IPS-18a (cell line): Measurements from ENCODE around the gene TUBGCP6.

Source experiments
- H3K27ac ChIP-seq: one replicate; pipeline ENCODE4 v1.5.1; 2013; ENCODE audit warnings: low read length
- H3K27me3 ChIP-seq: one replicate; pipeline ENCODE4 v1.6.1; 2013; ENCODE audit warnings: mild to moderate bottlenecking, low read length; ENCODE audit not compliant: control insufficient read depth, insufficient read depth
- H3K36me3 ChIP-seq: one replicate; pipeline ENCODE4 v1.6.1; 2013; ENCODE audit warnings: low read depth, low read length; ENCODE audit not compliant: control insufficient read depth
- H3K4me1 ChIP-seq: one replicate; pipeline ENCODE4 v1.6.1; 2013; ENCODE audit warnings: low read depth, low read length; ENCODE audit not compliant: control insufficient read depth
- H3K4me3 ChIP-seq: one replicate; pipeline ENCODE4 v1.5.1; 2013; ENCODE audit warnings: low read length
- H3K9ac ChIP-seq: one replicate; pipeline ENCODE4 v1.6.1; 2013; ENCODE audit warnings: mild to moderate bottlenecking, low read length, moderate library complexity
- H3K9me3 ChIP-seq: one replicate; pipeline ENCODE4 v1.6.1; 2013; ENCODE audit warnings: low read depth, low read length; ENCODE audit not compliant: control insufficient read depth

The TUBGCP6 gene

DNA sequence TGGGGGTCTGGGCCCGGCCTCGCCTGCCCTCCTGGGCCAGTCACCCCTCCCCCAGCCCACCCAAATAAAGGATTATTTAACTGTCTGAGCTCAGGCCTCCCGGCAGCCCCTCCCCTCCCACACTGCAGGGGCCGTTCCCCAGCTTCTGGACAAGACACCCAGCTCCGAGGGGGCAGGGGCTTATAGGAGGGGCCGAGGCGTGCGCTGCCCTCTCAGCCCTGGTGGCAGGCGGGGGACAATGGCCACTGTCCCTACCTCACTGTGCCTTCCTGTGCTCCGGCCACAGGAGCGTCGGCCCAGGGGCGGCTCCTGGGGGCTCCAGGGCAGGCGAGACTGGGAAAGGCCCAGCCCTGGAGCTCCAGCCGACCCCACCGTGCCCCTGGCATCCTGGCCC, 46.2 kb downstream of the TUBGCP6 start:
- no peak overlapping the region for H3K4me3 ChIP-seq
- H3K9ac ChIP-seq, result no peak overlapping the region
- no peaks in the 10 kb centered on the region for H3K27me3 ChIP-seq
- H3K9me3 ChIP-seq, result no peaks in the 10 kb centered on the region
- H3K27ac ChIP-seq, result no peak overlapping the region
- H3K36me3 ChIP-seq, result peaks cover 16% of the 10 kb centered on the region
- peaks cover 5% of the 10 kb centered on the region for H3K4me1 ChIP-seq

- peaks cover 5% of the 10 kb centered on the region for H3K4me1 ChIP-seq
- H3K27ac ChIP-seq, result no peak overlapping the region
- no peak overlapping the region for H3K9ac ChIP-seq
- H3K36me3 ChIP-seq, result peaks cover 16% of the 10 kb centered on the region
- H3K4me3 ChIP-seq, result no peak overlapping the region
- no peaks in the 10 kb centered on the region for H3K27me3 ChIP-seq
- no peaks in the 10 kb centered on the region for H3K9me3 ChIP-seq
These were observed 46.8 kb downstream of the TUBGCP6 start for GRCh38 chr22:50197856-50198623.

- Histone ChIP-seq H3K27ac (no peak overlapping the region), H3K27me3 (no peaks in the 10 kb centered on the region), H3K9ac (no peak overlapping the region), H3K36me3 (peaks cover 16% of the 10 kb centered on the region), H3K4me3 (no peak overlapping the region), H3K4me1 (peaks cover 5% of the 10 kb centered on the region), H3K9me3 (no peaks in the 10 kb centered on the region)
These were observed 47.6 kb downstream of the TUBGCP6 start for GRCh38 chr22:50197000-50197800.

DNA sequence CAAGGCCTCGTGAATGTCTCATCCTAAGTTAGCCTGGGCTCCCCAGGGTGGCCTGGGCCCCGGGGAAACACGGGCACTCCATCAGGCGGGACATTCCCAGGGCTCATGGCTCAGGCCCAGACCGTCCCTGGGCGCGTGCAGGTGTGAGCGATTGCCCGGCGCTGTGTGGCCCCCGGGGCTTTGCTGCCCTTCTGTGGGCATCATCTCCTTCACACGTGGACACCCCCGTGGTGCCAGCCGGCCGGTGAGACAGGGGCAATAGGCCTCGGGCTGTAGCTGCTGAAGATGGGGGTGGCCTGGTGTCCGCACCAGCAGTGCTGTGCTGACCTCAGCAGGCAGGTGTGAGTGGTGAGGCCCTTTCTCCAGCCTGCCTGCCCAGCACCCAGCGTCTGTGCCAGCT, 48.6 kb downstream of the TUBGCP6 start:
- H3K4me1 ChIP-seq, result no peaks in the 10 kb centered on the region
- H3K27me3 ChIP-seq, result no peaks in the 10 kb centered on the region
- H3K36me3 ChIP-seq, result peaks cover 16% of the 10 kb centered on the region
- H3K27ac ChIP-seq, result no peak overlapping the region
- H3K4me3 ChIP-seq, result no peak overlapping the region
- H3K9ac ChIP-seq, result no peak overlapping the region
- no peaks in the 10 kb centered on the region for H3K9me3 ChIP-seq

GRCh38 chr22:50194037-50194805, 50.6 kb downstream of the TUBGCP6 start:
- Histone ChIP-seq H3K4me1 (no peaks in the 10 kb centered on the region), H3K27ac (no peak overlapping the region), H3K9me3 (no peaks in the 10 kb centered on the region), H3K27me3 (no peaks in the 10 kb centered on the region), H3K36me3 (peaks cover 16% of the 10 kb centered on the region), H3K9ac (no peak overlapping the region), H3K4me3 (no peak overlapping the region)

- Histone ChIP-seq H3K36me3 (peaks cover 16% of the 10 kb centered on the region), H3K9ac (no peak overlapping the region), H3K9me3 (no peaks in the 10 kb centered on the region), H3K27me3 (no peaks in the 10 kb centered on the region), H3K27ac (no peak overlapping the region), H3K4me1 (no peaks in the 10 kb centered on the region), H3K4me3 (no peak overlapping the region)
These were observed 51.2 kb downstream of the TUBGCP6 start for GRCh38 chr22:50193621-50194020.

GRCh38 chr22:50192436-50193204, 52.2 kb downstream of the TUBGCP6 start:
- H3K27me3 ChIP-seq, result no peaks in the 10 kb centered on the region
- H3K4me1 ChIP-seq, result no peaks in the 10 kb centered on the region
- peaks cover 16% of the 10 kb centered on the region for H3K36me3 ChIP-seq
- no peaks in the 10 kb centered on the region for H3K9me3 ChIP-seq
- H3K9ac ChIP-seq, result no peak overlapping the region
- H3K4me3 ChIP-seq, result no peak overlapping the region
- H3K27ac ChIP-seq, result no peak overlapping the region

DNA sequence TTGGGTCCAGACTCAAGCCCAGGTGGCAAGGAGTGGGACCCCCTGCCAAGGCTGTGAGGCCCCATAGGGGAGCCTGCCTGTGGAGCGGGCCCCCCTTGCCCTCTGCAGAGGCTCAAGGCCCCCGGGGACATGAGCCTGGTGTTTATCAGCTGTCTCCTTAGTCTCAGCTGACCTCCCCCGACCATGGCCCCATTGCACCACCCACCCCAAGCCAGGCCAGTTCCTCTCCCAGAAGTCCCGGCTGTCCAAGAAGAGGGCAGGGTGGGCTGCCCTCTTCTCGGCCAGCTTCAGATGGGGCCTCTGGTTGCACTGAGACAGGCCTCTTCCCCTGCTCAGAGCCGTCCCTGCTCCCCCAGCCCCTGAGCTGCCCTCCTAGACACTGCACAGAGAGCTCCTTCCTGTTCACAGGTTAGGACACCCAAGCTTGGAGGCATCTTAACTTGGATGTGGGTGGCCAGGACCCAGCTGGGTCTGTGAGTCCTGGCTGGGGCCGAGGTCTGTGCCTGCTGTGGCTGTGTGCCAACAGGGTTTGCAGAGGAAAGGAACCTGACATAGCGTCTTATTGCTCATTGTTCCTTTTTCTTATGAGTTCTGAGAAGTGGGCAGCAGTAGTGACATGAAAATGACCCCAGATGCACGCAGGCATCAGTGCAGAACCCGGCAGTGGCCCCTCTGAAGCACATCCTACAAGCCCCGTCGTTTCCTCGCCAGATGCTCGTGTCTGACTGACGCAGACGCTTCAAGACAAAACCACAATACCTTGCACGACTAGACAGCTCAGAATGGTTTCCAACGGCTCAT, 53.7 kb downstream of the TUBGCP6 start:
- Histone ChIP-seq H3K27me3 (no peaks in the 10 kb centered on the region), H3K9ac (peak overlapping the region; percentile 24), H3K27ac (no peak overlapping the region), H3K4me3 (peak overlapping the region; percentile 34), H3K9me3 (no peaks in the 10 kb centered on the region), H3K36me3 (peaks cover 13% of the 10 kb centered on the region), H3K4me1 (no peaks in the 10 kb centered on the region)

- Histone ChIP-seq H3K4me3 (peak overlapping the region; percentile 34), H3K27ac (no peak overlapping the region), H3K27me3 (no peaks in the 10 kb centered on the region), H3K9ac (peak overlapping the region; percentile 24), H3K4me1 (no peaks in the 10 kb centered on the region), H3K9me3 (no peaks in the 10 kb centered on the region), H3K36me3 (peaks cover 10% of the 10 kb centered on the region)
These were observed 54.5 kb downstream of the TUBGCP6 start for GRCh38 chr22:50190182-50190940.

DNA sequence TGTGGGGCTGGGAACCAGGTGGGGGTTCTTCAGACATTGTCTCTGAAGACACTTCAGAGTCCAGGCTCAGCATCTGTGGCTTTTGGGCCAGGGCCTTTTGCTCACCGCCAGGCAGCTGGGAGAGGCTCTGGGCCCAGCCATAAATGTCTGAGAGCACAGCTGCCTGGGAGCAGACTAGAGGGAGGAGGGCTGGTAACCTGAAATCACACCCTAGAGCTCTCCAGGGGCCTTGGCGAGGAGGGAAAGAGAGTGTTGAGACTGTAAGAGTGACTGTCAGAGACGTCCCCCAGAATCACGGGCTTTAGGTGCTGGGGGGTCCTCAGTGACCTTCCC, 55.0 kb downstream of the TUBGCP6 start:
- Histone ChIP-seq H3K4me3 (no peak overlapping the region), H3K27me3 (no peaks in the 10 kb centered on the region), H3K9me3 (no peaks in the 10 kb centered on the region), H3K36me3 (peaks cover 8% of the 10 kb centered on the region), H3K9ac (no peak overlapping the region), H3K4me1 (no peaks in the 10 kb centered on the region), H3K27ac (no peak overlapping the region)
